GM18498 (cell line): ENCODE results near the gene PLA2R1.

Source experiments
- ATAC-seq: cut with Tn5 transposase; IDR thresholded peaks from one replicate; pipeline ENCODE4 v1.9.1; 2021; ENCODE audit warnings: mild to moderate bottlenecking, moderate library complexity; ENCODE audit not compliant: unreplicated experiment

PLA2R1 gene

GRCh38 chr2:160062292-160063005, at the start of gene PLA2R1:
TSS of gene PLA2R1 (minus strand) at chr2:160062615. CDS start at chr2:160062403, 212 bp downstream.
- ATAC-seq, result no peak

GRCh38 chr2:160110674-160111239, 48.3 kb upstream of the PLA2R1 start:
- no peak for ATAC-seq

- peak; percentile 82 for ATAC-seq
These were observed 47.7 kb upstream of the PLA2R1 start for GRCh38 chr2:160109939-160110673.

GRCh38 chr2:160109243-160109642, 46.8 kb upstream of the PLA2R1 start:
- ATAC-seq, result no peak

- no peak for ATAC-seq
These were observed 46.2 kb upstream of the PLA2R1 start for GRCh38 chr2:160108646-160109045.

GRCh38 chr2:160105366-160105765, 43.0 kb upstream of the PLA2R1 start:
- no peak for ATAC-seq

GRCh38 chr2:160104115-160104514, 41.7 kb upstream of the PLA2R1 start:
- ATAC-seq, result no peak

- no peak for ATAC-seq
These were observed 34.9 kb upstream of the PLA2R1 start for GRCh38 chr2:160097326-160097725.

- no peak for ATAC-seq
These were observed 34.0 kb upstream of the PLA2R1 start for GRCh38 chr2:160096409-160096808.

GRCh38 chr2:160092445-160092844, 30.0 kb upstream of the PLA2R1 start:
- ATAC-seq, result no peak

GRCh38 chr2:160091381-160091780, 29.0 kb upstream of the PLA2R1 start:
- no peak for ATAC-seq

- ATAC-seq, result no peak
These were observed 25.7 kb upstream of the PLA2R1 start for GRCh38 chr2:160087854-160088745.

- ATAC-seq, result no peak
These were observed 23.2 kb upstream of the PLA2R1 start for GRCh38 chr2:160085662-160086061.

GRCh38 chr2:160077912-160078810, 15.7 kb upstream of the PLA2R1 start:
- no peak for ATAC-seq

- no peak for ATAC-seq
These were observed 14.5 kb upstream of the PLA2R1 start for GRCh38 chr2:160076914-160077313.

- ATAC-seq, result no peak
These were observed 13.8 kb upstream of the PLA2R1 start for GRCh38 chr2:160076241-160076640.

GRCh38 chr2:160075171-160075570, 12.8 kb upstream of the PLA2R1 start:
- ATAC-seq, result no peak

GRCh38 chr2:160073284-160073888, 11.0 kb upstream of the PLA2R1 start:
- ATAC-seq, result no peak

GRCh38 chr2:160068906-160069305, 6.5 kb upstream of the PLA2R1 start:
- no peak for ATAC-seq

GRCh38 chr2:160064916-160065315, 2.5 kb upstream of the PLA2R1 start:
- no peak for ATAC-seq
